Measurements from ENCODE around the gene POLN.

The POLN gene

DNA sequence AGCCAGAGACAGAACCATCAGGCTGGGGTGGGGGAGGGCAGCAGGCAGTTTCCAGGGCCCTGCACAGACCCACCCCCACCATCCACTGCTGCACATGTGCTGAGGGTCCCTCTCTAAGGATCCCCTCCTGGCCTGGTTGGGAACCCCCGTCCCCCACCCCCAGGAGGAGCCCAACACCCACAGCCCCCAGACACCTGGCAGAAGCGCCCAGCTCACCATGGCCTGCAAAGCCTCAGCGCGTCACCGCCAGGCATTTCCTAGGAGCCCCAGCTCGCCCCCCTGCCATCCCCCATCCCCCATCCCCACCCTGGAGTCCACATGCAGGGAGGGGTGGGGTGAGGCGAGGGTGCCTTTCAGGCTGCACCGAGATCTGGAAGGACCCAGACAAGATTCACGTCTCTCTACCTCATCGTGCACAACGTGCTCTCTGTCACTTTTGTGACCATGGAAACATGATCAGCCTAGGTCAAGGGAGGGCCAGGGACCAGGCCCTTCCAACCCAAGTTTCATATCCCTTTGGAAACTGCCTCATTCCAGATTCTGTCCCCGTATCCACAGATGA lies 10.7 kb upstream of the POLN start:
- DNase-seq (ENCODE audit: low read depth in 3 of 3, low spot score in 1 of 3): no peak

DNA sequence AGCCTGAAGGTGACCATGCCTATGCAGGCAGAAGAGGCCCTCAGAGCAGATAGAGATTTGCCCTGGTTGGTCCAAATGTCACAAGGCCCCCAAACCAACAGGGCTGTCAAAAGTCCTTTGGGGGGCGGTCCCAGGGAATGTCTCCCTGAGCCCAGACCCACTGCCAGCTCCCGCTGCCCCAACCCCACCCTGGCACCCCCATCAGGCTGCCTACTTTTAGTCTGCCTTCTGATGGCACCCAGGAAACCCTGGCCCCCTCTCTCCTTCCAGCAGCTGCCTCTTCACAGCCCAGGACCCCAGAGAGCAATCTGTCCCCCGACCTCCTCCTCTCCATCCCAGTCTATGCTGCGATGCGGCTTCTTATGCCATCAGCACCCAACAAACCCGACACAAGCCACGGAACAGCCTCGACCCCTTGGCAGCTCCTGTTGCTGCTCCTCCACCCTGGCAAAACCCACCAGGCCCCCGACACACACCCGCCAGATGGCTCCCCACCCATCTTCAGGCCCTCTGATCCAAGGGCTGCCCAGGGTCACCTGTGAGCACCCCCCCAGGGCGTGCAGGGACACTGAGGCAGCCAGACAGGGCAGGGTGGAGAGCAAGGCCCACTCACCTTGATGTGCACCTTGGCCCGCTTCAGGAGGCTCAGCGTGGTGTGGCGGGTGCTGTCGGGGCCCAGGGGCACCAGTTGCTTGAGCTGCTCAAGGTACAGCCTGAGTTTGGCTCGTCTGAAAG lies 10.0 kb upstream of the POLN start:
- no peak for DNase-seq (ENCODE audit: low read depth in 3 of 3, low spot score in 1 of 3)

DNA sequence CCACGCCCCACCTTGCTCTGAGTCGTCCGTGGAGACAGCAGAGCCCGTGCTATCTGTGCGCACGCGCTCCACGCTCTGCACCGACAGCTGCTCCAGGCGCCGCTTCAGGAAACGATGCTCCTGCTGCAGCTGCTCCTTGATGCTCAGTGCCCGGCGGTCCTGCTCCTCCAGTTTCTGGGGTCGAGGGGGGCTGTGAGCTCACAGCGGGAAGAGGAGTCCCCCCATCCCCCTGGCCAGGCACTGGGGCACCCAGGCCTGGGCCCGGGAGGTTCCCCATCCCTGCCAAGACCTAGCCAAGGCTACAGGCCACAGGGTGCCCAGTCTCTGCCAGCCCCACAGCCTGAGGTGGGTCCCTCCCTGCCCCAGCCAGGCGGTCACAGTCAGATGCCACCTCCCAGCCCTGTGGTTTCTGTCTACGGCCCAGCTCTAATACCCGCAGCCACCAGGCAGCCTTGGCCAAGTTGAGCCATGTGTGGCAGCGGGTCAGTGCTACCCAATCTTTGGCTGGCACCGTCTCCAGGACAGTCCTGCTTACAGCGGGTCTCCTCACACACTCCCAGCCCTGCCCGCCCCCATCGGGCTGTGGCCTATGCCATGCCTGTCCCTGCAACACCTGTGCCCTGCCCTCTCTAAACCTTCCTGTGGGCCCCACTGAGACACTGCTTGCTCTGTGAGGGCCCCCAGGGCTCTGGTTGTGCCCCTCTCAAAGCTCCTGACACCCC lies 9.3 kb upstream of the POLN start:
- DNase-seq (ENCODE audit: low read depth in 3 of 3, low spot score in 1 of 3): no peak

DNA sequence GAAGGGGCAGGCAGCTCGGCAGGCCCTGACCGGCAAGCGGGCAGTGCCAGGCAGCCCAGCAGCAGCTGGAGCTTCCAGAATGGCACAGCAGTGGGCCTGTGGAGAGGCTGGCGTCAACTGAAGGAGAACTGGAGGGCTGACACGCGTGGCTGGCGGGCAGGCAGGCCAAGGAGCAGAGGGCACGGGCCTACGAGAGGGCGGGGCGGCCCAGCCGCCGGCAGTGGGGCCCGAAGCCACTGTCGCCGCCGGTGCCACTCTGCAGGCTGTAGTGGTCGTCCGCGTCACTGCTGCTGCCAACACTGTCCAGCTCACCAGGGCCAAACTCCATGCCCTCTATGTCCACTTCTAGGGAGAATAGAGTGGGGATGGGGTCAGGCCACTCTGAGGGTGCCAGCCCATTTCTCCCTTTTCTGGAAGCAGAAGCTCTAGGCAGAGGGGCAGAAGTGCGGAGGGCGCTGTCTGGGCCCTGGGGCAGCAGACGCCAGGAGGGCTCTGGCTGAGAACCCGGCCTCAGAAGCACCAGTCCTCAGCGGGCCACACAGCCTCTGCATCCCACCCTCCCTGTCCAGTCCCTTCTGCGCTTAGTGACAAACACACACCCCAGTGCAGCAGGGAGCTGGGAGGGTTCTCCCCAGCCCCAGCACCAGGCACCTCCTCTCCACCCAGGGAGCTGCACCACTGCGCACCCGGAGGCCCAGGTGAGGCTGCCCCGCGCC lies 8.6 kb upstream of the POLN start:
- no peak for DNase-seq (ENCODE audit: low read depth in 3 of 3, low spot score in 1 of 3)

DNA sequence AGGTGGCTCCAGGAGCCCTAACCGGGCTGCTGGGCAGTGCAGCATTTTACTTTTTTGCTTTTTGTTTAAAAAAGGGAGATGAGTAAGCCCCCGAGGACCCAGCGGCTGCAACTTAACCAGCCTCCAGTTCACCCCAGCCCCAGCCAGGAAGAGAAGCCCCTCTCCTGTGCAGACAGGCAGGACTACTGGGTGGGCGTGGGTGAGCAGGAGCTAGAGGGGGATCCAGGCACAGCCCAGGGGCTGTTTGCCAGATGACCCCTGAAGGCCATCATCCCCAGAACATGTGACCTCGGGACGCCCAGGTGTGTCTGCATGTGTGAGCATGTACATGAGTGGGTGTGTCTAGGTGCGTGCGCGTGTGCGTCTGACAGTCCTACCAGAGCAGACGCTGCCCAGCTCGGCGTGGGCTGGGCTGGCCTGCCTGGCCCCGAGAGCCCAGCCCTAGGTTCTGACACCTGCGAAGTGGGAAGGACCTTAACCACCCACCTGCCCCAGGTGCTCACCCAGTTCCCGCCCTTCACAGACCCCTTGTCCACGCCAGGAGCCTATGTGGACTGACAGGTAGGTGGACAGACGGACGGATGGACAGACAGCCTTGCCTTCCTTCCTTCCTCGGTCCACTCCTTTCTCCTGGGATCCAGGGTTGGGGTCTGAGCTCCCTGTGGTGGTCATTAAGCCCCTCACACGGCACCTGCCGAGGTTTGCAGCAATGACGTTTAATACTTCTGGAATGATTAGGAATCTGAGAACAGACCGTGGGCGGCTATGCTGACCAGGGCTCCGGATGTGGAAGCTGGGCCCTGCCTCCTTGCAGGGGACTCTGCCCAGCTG lies 7.8 kb upstream of the POLN start:
- DNase-seq (ENCODE audit: low read depth in 3 of 3, low spot score in 1 of 3): no peak

DNA sequence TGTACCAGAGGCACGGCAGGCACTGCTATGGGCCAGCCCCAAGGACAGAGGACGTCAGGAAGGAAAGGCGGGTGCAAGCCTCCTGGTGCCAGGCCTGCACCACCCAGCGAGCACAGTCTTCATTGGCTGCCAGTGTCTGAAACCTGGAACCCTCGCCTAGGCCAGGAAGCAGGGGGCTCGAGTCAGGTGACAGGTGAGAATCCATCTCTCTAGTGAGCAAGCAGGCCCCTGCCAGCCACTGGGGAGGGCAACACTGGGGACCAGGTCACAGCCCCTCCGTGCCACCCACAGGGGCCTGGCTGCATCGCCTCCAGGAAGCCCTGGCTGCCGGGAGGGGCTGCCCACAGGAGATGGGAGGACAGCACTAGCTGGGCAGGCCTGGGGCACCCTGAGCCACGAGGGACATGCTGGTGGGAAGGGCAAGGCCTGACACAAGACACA lies 6.9 kb upstream of the POLN start:
- DNase-seq (ENCODE audit: low read depth in 3 of 3, low spot score in 1 of 3): no peak

DNA sequence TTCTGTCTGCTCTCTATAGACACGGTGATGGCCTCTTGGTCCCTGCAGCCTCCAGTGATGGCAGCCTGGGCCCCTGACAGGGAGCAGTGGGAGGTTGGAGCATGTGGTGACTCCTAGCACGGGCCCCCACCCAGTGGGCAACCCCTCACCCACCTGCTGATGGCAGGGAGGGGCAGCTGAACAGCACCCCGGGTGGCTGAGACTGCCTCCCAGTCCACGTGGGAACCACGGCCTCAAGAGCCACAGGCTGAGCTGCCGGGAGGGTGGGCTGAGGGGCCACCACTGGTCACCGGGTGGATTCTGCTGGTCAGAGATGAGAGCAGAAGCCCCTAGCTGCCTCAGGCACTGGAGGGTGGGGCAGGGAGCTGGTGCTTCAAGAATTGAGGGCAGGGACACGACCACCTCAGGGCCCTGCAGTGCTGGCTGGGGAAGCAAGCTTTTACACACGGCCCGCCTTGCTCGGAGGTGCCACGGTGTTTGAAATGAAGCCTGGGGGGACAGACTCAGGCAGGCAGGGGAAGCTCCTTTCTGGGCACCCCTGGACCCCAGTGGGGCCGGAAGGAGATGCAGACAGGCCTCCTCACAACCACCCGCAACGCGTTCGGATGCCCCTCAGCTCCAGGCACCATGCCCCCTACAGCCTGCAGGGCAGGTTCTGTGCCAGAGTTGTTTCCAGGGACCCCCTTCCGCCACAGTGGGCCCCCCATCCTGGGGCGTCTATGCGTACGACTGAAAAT lies 6.3 kb upstream of the POLN start:
- no peak for DNase-seq (ENCODE audit: low read depth in 3 of 3, low spot score in 1 of 3)

GRCh38 chr4:2247128-2248043 lies 5.5 kb upstream of the POLN start:
- no peak for DNase-seq (ENCODE audit: low read depth in 3 of 3, low spot score in 1 of 3)

DNA sequence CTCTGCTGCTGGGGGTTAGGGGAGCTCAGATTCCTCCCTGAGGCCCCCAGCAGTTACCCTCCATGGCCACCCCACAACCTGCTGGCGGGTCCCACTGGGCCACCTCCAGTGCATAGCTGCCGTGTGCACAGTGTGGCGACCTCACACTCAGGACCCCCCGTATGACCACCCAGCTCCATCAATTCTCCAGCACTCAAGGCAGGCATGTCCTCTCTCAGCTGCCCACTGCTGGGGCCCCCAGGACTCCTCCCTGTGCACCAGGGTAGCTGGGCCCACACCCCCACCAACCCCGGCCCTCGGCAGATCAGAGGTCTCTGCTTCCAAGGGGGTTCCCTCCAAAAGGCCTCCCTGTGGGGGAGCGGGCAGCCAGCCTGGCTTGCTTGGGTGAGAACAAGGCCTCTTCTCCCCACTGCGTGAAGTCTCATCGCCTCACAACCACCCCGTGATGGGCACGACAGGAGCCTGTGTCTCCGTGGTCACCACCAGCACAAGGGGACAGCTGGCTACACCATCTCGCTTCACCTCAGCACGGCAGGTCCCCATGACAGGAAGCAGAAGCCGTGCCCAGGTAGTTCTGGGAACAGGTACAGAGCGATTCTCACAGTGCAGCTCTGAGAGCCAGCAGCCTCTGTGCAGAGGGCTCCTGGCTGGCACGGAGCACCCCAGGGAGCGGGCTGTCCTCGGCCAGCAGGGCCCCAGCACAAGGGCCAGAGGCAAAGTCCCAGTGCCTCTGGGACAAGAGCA lies 4.6 kb upstream of the POLN start:
- DNase-seq (ENCODE audit: low read depth in 3 of 3, low spot score in 1 of 3): no peak

GRCh38 chr4:2245787-2246275 lies 3.9 kb upstream of the POLN start:
- no peak for DNase-seq (ENCODE audit: low read depth in 3 of 3, low spot score in 1 of 3)

DNA sequence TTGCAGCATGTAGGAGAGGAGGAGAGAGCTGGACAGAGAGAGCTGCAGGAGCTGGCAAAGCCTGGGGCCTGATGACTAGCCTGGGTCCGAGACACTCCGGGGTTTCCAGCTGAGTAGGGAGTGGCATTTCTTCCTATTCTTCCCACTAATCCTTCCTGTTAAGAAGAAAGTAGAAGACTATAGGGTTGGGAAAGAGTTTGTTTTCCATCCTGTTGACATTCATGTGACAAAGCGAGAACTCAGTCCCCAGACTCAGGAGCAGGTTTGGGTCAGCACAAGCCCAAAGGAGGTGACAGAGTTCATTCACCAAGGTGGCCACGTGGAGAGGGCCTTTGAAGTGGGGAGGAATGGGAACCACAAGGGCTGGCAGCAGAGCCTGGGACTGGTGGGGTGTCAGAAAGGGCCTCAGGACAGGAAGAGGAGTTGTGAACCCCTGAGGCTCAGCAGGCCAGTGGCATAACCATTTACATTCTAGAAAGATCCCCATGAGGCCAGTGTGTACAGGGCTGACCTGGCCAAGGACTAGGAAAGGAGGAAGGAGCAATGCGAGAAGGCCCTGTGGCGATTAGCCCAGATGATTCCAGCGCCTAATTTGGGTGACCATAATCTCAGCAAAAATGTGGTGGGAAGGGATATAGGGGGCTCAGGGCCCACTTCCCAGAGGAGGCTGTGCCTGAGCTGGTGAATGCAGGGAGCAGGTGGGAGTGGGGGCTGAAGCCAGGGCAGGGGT lies 3.3 kb upstream of the POLN start:
- no peak for DNase-seq (ENCODE audit: low read depth in 3 of 3, low spot score in 1 of 3)

DNA sequence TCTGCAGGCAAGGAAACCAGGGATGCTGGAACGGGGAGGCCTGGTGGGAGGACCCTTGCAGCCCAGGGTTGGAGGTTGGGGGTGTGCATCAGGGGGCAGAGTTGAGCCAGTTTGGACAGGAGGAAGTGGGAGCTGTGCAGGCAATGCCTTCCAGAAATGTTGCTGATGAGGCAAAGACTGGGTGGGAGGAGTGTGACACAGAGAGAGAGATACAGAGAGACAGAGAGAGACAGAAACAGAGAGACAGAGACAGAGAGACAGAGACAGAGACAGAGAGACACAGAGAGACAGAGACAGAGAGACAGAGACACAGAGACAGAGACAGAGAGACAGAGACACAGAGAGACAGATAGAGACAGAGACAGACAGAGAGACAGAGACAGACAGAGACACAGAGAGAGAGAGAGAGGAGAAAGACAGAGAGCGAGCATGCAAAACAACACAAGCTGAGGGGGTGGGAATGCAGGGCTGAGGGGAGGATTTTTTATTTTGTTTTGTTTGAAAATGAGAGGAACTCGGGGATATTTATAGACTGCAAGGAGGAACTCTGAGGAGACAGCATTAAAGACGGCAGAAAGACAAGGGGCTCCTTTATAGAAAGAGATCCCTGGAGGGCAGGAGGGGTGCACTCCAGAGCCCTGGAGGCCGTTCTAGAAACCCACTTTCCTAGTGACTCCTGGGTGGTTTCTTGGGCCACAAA lies 1.9 kb upstream of the POLN start:
- DNase-seq (ENCODE audit: low read depth in 3 of 3, low spot score in 1 of 3): no peak

- no peak for DNase-seq (ENCODE audit: low read depth in 3 of 3, low spot score in 1 of 3)
Measured at GRCh38 chr4:2241003-2241402, 918 bp downstream of the POLN start.

GRCh38 chr4:2236944-2237666 lies 4.8 kb downstream of the POLN start:
- DNase-seq (ENCODE audit: low read depth in 3 of 3, low spot score in 1 of 3): no peak

DNA sequence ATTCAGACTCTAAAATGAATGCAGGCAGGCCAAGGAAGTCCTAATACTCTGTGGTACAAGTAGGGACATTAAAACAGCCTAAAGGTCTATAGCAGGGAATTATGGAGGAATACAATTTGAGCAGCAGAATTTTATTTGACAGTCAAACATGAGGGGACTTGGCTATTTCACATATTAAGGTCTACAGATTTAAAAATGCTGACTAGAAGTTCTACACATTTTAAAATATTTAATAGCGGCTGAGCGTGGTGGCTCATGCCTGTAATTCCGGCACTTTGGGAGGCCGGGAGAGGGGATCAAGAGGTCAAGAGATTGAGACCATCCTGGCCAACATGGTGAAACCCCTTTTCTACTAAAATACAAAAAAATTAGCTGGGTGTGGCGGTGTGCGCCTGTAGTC lies 10.8 kb downstream of the POLN start:
- no peak for DNase-seq (ENCODE audit: low read depth in 3 of 3, low spot score in 1 of 3)

GRCh38 chr4:2226261-2226660 lies 15.7 kb downstream of the POLN start:
- DNase-seq (ENCODE audit: low read depth in 3 of 3, low spot score in 1 of 3): no peak

Measured in stimulated activated CD4-positive, alpha-beta T cell treated with anti-CD3 and anti-CD28 coated beads, TNF-alpha, amount 100 ng/mL, for 1 hour (primary cell).